ENCODE data around the gene INTS15.

DNA sequence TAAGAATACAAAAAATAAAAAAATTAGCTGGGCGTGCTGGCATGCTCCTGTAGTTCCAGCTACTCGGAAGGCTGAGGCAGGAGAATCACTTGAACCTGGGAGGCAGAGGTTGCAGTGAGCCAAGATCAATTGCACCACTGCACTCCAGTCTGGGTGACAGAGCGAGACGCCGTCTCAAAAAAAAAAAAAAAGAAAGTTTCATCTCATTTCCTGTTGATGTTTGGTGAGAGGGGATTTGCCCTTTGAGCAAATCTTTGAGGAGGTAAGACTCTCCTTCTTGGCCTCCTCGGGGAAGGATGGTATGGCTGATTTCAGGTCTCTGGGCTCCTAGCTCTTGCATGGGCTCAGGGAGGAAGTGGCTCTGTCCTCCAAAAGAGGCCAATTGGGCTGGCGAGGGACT is 35.0 kb upstream of the INTS15 start:
- TF ChIP-seq, protein P1, sequence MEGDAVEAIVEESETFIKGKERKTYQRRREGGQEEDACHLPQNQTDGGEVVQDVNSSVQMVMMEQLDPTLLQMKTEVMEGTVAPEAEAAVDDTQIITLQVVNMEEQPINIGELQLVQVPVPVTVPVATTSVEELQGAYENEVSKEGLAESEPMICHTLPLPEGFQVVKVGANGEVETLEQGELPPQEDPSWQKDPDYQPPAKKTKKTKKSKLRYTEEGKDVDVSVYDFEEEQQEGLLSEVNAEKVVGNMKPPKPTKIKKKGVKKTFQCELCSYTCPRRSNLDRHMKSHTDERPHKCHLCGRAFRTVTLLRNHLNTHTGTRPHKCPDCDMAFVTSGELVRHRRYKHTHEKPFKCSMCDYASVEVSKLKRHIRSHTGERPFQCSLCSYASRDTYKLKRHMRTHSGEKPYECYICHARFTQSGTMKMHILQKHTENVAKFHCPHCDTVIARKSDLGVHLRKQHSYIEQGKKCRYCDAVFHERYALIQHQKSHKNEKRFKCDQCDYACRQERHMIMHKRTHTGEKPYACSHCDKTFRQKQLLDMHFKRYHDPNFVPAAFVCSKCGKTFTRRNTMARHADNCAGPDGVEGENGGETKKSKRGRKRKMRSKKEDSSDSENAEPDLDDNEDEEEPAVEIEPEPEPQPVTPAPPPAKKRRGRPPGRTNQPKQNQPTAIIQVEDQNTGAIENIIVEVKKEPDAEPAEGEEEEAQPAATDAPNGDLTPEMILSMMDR (IDR thresholded peaks at IDR 0.05; ENCODE audit: extremely low read depth in 1 of 2, insufficient read depth in 1 of 2, low read depth in 1 of 2, low read length in 2 of 2): no peak
- TF ChIP-seq POLR2AphosphoS5 (IDR thresholded peaks at IDR 0.05; ENCODE audit: insufficient read depth, low read depth, low read length): no peak
- TF ChIP-seq, protein P2, sequence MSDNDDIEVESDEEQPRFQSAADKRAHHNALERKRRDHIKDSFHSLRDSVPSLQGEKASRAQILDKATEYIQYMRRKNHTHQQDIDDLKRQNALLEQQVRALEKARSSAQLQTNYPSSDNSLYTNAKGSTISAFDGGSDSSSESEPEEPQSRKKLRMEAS (IDR thresholded peaks at IDR 0.05; ENCODE audit: insufficient read depth, insufficient read length): no peak
